Myometrial cell (primary cell): ENCODE results near the gene SEC61G. TPM values are rescaled to one million over a fixed set of nuclear protein-coding genes. Genes with fewer than 3 reads are reported as not detected.

ENCODE experiments used
- total RNA-seq: library from RNA; depleted of rRNA; stranded (reverse); fragments of >200 nt; gene quantifications from 2 replicates; pipeline ENCODE4 v1.2.3, GENCODE V29; 2015

Gene SEC61G
- 943 and 1,607 TPM in 2 replicates for total RNA-seq

GRCh38 chr7:54758702-54759592 is at the start of gene SEC61G:
Gene SEC61G (minus strand): TSS chr7:54759211. CDS start chr7:54757588, 1,623 bp downstream.

Other genes starting within 250 kb of the SEC61G start
- gene VSTM2A, start 216.8 kb downstream of the SEC61G start, total RNA-seq = not detected in 2 replicates